Neuron (in vitro differentiated cells): ENCODE results near the gene PIM3.

Source experiments
- H2AFZ ChIP-seq: one replicate; pipeline ENCODE4 v1.6.1; 2013; ENCODE audit warnings: low read depth, mild to moderate bottlenecking, inconsistent platforms, low read length, moderate library complexity
- H3K27me3 ChIP-seq: one replicate; pipeline ENCODE4 v1.6.1; 2013; ENCODE audit warnings: low read length; ENCODE audit not compliant: insufficient read depth
- H3K36me3 ChIP-seq: one replicate; pipeline ENCODE4 v1.6.1; 2013; ENCODE audit warnings: low read length; ENCODE audit not compliant: insufficient read depth
- H3K4me1 ChIP-seq: one replicate; pipeline ENCODE4 v1.6.1; 2013; ENCODE audit warnings: low read length; ENCODE audit not compliant: insufficient read depth
- H3K4me3 ChIP-seq: 2 replicates; pipeline ENCODE4 v1.5.1; 2013; ENCODE audit warnings: mild to moderate bottlenecking, low read length, moderate library complexity
- H3K9me3 ChIP-seq: one replicate; pipeline ENCODE4 v1.6.1; 2013; ENCODE audit warnings: low read length

PIM3 gene

DNA sequence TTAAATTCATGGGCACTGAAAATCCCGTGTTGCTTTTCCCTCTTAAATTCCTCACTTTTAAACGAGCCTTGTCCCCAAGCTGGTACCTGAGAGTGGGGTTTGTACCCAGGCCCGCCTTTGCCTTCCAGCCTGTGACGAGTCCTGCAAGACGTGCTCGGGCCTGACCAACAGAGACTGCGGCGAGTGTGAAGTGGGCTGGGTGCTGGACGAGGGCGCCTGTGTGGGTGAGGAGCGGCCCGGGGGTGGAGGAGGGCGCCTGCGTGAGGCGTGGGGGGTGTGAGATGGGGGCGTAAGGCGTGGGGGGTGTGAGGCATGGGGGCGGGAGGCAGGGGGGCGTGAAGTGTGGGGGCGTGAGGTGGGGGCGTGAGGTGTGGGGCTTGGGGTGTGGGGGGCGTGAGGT is 38.1 kb upstream of the PIM3 start:
- no peaks in the 10 kb centered on the region for H3K27me3 ChIP-seq
- H3K4me3 ChIP-seq = no peak overlapping the region
- no peaks in the 10 kb centered on the region for H3K9me3 ChIP-seq
- H3K4me1 ChIP-seq = peaks cover 20% of the 10 kb centered on the region
- peaks cover 7% of the 10 kb centered on the region for H3K36me3 ChIP-seq
- no peak overlapping the region for H2AFZ ChIP-seq

DNA sequence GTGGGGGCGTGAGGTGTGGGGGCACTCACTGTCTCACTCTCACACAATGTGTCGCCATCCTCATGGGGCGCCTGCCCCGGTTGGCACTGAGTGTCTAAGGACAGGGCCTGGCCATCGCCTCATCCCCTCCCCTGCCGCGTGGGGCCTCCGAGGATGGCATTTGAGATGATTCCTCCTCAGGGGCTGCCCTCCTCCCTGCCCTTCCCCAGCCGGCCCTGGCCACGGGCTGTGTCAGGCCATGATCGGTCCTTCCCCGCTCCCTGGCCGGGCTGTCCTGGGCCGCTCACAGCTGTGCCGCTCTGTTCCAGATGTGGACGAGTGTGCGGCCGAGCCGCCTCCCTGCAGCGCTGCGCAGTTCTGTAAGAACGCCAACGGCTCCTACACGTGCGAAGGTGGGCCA is 37.6 kb upstream of the PIM3 start:
- H2AFZ ChIP-seq = no peak overlapping the region
- no peak overlapping the region for H3K4me3 ChIP-seq
- peaks cover 20% of the 10 kb centered on the region for H3K4me1 ChIP-seq
- no peaks in the 10 kb centered on the region for H3K9me3 ChIP-seq
- peaks cover 7% of the 10 kb centered on the region for H3K36me3 ChIP-seq
- no peaks in the 10 kb centered on the region for H3K27me3 ChIP-seq

DNA sequence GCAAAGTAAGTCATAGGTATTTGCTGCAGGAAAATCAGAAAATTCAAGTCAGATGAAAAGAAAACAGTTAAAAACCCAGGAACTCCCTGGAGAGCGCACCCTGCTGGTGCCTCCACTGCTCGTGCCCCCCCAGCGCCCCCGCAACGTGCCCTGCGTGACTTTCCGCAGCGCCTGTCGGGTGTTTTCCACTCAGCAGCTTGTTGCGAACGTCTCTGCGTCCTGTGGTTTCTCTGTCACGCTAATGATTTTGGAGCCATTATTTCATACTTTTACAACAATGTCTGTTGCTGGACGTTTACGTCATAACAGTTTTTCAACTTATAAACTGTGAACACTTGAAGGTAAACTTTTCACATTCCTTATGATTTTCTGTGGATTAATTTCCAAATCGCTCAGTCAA is 37.1 kb upstream of the PIM3 start:
- Histone ChIP-seq H2AFZ (no peak overlapping the region), H3K4me3 (no peak overlapping the region), H3K36me3 (peaks cover 7% of the 10 kb centered on the region), H3K4me1 (peaks cover 20% of the 10 kb centered on the region), H3K27me3 (no peaks in the 10 kb centered on the region), H3K9me3 (no peaks in the 10 kb centered on the region)

DNA sequence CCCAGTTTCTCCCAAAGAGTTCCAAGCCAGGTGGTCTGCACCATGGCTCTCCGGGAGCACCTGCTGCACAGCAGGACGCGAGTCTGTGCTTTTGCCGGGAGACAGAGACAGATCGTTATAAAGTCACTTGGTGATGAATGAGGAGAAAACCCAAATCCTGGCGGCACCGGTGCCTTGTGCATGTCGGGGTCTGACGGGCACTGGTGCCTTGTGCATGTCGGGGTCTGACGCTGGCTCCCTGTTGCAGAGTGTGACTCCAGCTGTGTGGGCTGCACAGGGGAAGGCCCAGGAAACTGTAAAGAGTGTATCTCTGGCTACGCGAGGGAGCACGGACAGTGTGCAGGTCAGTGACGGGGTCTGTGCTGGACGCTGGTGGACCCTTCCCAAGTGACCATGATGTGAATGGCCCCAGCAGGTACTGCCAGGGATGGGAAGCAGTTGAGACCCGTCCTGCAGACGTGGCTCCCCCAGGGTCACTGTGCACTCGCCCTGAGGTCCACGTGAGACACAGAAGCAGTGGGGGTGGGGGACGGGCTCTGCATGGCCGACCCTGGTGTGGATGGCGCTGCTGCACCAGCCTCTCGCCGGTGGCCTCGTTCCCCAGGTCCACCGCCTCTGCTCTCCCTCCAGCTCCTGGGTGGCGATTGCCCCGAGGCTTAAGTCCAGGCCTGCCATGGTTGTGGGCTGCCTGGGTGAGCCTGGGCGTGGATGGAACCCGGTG is 36.3 kb upstream of the PIM3 start:
- H3K36me3 ChIP-seq = peaks cover 7% of the 10 kb centered on the region
- no peaks in the 10 kb centered on the region for H3K27me3 ChIP-seq
- H2AFZ ChIP-seq = no peak overlapping the region
- no peaks in the 10 kb centered on the region for H3K9me3 ChIP-seq
- H3K4me3 ChIP-seq = no peak overlapping the region
- H3K4me1 ChIP-seq = peaks cover 15% of the 10 kb centered on the region

DNA sequence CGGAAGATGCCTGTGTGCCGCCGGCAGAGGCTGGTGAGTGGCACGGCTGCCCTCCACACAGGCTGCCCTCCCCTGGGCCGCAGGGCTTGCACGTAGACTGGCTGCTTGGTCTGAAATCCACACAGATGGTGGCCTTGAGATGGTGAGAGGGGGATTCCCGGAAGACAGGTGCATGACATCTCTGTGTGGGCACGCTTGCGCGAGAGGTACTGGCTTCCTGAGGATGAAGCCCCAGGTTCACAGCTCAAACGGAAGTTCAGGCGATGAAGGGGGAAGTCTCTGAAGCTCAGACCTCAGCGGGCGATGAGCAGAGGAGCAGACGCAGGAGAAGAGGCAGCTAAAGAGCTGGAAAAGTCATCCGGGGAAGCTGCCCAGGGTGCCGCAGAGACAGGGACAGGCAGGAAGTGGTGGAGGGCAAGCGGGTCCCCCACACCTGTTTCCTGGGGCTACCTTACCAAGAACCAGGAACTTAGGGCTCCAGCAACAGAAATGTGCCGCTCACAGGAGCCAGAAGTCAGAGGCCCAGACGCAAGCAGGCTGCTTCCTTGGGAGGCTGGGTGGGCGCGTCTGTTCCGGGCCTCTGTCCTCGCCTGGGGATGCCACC is 34.9 kb upstream of the PIM3 start:
- Histone ChIP-seq H3K9me3 (no peaks in the 10 kb centered on the region), H3K4me1 (peaks cover 11% of the 10 kb centered on the region), H3K27me3 (peaks cover 3% of the 10 kb centered on the region), H3K4me3 (no peak overlapping the region), H2AFZ (no peak overlapping the region), H3K36me3 (peaks cover 2% of the 10 kb centered on the region)

DNA sequence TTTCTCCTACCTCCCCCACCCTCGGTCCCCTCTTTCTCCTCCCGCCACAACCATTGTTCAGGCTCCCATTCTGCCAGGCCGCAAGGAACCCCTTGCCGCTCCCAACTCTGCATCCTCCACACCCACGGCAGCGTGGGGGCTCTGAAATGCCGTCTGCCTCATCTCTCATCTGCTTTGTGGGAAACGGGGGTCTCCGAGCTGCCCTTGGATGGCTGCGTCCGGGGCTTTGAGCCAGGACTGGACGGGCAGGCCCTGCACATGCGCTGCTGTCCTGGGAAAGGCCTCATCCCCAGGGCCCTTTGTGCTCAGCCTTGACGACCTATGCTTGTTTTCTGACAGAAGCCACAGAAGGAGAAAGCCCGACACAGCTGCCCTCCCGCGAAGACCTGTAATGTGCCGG is 33.7 kb upstream of the PIM3 start:
- H3K4me3 ChIP-seq = no peak overlapping the region
- H3K27me3 ChIP-seq = peaks cover 8% of the 10 kb centered on the region
- peaks cover 2% of the 10 kb centered on the region for H3K36me3 ChIP-seq
- no peak overlapping the region for H2AFZ ChIP-seq
- H3K4me1 ChIP-seq = peaks cover 11% of the 10 kb centered on the region
- H3K9me3 ChIP-seq = no peaks in the 10 kb centered on the region

DNA sequence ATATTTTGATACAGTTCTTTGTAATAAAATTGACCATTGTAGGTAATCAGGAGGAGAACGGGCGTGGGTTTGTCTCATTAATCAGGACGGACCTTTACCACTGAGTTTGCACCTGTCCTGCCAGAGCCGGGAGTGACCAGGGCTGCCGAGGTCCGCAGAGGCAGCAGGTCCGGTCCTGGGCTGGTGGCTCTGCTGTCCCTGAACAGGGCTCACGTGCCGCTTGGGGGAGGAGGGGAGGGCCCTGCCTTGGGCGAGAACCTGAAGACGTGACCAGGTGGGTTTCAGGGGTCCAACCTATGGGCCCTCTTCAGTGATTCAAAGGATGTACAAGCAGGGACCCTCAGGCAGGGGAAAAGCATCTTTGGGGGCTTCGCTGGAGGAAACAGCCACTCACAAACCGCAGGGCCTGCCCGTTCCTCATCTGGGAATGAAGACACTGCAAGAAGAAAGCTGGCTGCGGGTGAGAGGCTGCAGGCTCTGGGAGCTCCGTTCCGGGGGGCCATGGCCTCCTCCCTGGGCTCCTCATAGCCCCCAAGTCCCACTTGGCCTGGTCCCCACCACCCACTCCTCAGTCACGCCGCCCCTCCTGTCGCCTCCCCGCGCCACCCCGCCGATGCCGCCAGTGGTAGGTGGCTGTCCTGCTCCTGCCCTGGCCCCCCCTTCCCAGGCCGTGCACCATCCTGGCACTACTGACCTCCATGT is 32.9 kb upstream of the PIM3 start:
- Histone ChIP-seq H2AFZ (no peak overlapping the region), H3K4me3 (no peak overlapping the region), H3K9me3 (no peaks in the 10 kb centered on the region), H3K36me3 (peaks cover 2% of the 10 kb centered on the region), H3K4me1 (peaks cover 11% of the 10 kb centered on the region), H3K27me3 (peaks cover 8% of the 10 kb centered on the region)

DNA sequence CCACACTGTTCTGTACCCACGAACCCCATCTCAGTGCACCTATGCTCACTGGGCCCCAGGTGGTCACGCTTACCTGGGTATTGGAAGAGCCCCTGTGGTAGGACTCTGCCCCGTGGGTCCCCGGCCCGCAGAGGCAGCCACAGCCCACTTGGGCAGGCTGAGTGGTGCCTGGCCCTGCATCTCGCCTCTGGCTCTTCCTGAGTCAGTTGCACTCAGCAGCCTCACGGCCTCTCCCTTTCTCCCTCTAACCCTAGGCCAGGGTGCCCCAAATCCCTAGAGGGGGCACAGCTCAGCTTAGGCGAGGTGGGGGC is 32.4 kb upstream of the PIM3 start:
- no peak overlapping the region for H2AFZ ChIP-seq
- H3K36me3 ChIP-seq = peaks cover 2% of the 10 kb centered on the region
- no peaks in the 10 kb centered on the region for H3K9me3 ChIP-seq

DNA sequence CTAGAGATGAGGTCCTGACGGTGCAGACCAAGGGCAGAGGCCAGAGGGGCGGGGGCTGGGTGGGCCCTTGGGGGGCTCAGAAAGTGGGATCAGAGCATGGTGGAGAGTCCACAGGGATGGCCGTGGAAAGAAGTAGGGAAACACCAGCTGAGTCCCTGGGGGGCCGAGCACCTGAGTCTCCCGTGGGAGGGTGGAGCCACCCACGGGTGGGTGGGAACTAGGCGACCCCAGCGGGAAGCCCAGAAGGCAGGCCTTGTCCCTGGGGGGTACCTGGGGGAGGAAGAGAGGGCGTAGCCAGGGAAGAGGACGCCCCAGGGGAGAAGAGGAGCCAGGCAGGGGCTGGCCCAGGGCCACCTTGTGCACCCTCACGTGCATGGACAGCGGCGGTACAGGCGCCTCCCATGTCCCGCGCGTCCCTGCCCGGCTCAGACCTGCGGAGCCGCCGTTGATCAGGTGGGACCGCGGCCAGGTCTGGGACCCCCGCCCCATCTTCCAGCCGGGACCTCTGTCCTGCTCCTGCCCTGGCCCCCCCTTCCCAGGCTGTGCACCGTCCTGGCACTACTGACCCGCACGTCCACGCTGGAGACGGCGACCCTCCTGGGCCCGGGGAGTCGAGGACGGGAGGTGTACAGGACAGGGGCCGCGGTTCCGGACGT is 31.9 kb upstream of the PIM3 start:
- H3K4me1 ChIP-seq = peaks cover 11% of the 10 kb centered on the region
- peaks cover 2% of the 10 kb centered on the region for H3K36me3 ChIP-seq
- no peak overlapping the region for H2AFZ ChIP-seq
- H3K4me3 ChIP-seq = no peak overlapping the region
- peaks cover 8% of the 10 kb centered on the region for H3K27me3 ChIP-seq
- no peaks in the 10 kb centered on the region for H3K9me3 ChIP-seq

More for the DNA sequence above, 32.4 kb upstream of the PIM3 start:
- H3K27me3 ChIP-seq = peaks cover 8% of the 10 kb centered on the region
- no peak overlapping the region for H3K4me3 ChIP-seq
- peaks cover 11% of the 10 kb centered on the region for H3K4me1 ChIP-seq

DNA sequence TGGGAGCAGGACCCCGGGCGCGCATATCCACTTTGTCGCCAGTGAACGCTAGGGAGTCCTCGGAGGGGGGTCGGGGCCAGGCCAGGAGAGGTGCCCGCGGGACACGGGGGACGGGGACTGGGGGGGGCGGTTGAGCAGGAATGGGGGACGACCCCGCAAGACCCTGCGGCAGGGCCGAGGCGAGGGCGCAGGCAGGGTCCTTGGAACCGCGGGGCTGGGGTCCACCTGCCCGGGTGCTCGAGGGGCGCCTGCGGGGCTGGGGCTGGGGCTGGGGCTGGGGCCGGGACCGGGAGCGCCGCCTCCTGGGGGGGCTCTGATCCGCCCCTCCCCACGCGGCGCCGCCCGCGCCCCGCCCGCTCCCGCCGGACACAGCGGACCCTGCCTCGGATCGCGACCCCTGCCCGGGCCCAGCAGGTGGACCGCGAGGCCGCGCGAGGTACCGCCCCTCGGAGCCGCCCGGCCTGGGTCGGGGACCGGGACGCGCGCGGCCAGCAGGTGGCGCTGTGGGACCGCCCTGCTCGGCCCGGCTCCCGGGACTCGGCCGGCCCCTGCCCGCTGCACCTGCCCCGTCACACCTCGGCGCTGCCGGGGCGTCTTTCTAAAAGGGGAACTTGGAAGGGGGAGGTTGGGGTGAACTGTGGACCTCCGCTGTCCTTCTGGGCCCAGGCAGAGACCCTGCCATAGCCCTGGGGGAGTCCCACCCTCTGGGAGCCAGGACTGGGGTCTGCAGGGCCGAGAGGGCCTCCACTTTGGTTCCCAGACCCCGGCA is 31.2 kb upstream of the PIM3 start:
- no peak overlapping the region for H3K4me3 ChIP-seq

DNA sequence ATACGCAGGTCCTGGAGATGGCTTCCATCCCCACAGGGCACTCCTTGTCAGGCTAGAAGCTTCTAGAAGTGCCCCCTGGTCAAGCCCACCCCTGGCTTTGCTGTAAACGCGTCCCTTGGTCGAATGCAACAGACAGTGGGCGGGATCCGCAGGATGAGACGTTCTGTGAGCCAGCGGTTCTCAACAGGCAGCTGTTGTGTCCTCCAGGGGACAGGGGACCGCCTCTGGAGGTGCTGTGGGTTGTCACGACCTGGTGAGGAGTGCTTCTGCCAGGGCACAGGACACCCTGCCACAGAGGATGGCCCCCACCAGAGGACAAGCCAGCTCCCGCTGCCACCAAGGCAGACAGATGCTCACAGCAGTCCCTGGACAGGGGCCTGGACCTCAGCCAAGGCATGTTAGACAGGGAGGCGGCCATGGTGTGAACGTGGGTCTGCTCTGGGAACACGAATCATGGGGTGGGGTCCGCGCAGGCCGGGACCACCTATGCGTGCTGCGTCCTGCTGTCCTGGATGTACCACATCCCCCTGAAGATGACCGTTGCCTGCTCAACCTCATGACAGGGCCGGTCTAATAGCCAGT is 30.5 kb upstream of the PIM3 start:
- H3K9me3 ChIP-seq = no peaks in the 10 kb centered on the region
- H3K27me3 ChIP-seq = peaks cover 8% of the 10 kb centered on the region
- H3K4me1 ChIP-seq = peaks cover 11% of the 10 kb centered on the region
- H2AFZ ChIP-seq = peak overlapping the region; percentile 8
- no peak overlapping the region for H3K4me3 ChIP-seq
- peaks cover 2% of the 10 kb centered on the region for H3K36me3 ChIP-seq

More for the DNA sequence above, 31.2 kb upstream of the PIM3 start:
- H3K27me3 ChIP-seq = peaks cover 8% of the 10 kb centered on the region
- peaks cover 11% of the 10 kb centered on the region for H3K4me1 ChIP-seq
- H2AFZ ChIP-seq = peak overlapping the region; percentile 8
- no peaks in the 10 kb centered on the region for H3K9me3 ChIP-seq
- H3K36me3 ChIP-seq = peaks cover 2% of the 10 kb centered on the region

DNA sequence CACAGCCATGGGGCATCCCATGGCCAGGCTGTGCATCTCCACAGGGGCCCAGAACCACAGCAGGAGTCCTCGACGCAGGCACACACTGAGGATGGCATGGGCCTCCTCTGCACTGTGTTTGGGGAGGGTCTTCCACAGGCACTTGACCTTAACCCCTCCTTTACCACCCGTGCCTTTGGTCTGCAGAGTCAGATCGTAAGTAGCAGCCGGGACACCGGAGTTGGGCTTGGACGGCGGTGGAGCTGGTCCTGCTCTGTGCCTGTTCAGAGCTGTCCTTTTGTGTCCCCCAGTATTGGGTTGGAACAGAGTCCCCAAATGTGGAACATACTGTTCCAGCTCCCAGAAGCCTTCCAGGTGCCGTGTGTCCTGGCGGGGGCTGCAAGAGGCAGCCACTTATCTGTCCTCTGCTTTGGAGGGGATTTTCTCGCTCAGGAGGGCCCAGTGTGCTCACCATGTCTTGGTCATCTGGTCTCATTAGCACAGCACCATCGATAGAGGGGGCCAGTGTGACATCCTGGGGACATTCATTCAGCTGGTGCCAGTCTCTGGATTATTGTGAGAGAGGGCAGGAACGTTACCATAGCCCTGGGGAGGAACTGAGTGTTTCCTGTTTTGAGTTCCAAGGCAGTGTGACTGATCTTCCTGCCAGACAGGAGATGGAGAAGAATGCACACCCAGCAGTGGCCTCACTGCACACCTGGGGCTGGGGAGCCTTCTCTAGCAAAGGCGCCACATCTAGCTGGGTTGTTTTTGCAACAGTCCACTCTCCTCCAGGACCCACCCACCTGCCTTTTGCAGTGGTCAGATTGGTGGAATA is 29.8 kb upstream of the PIM3 start:
- Histone ChIP-seq H3K4me1 (peaks cover 11% of the 10 kb centered on the region), H3K27me3 (peaks cover 8% of the 10 kb centered on the region), H2AFZ (no peak overlapping the region), H3K4me3 (no peak overlapping the region), H3K9me3 (no peaks in the 10 kb centered on the region), H3K36me3 (no peaks in the 10 kb centered on the region)
